KBM-7 (cell line): ENCODE measurements around the gene SPG7.

Experiments
- DNase-seq: peaks from one replicate; pipeline ENCODE4 v3.0.0-alpha.2; 2015
- in situ Hi-C: fragments of 300-500 bp; cut with MboI; formaldehyde crosslinking; loops from 2 replicates; pipeline ENCODE4 v1.14.3; 2020; ENCODE audit warnings: low sequenced_read_pairs, low pct_unique_long_range_greater_than_20kb, mixed read lengths

Gene SPG7

GRCh38 chr16:89540557-89540956, 32.4 kb downstream of the SPG7 start:
- in situ Hi-C loops, result no loop called here
- DNase-seq, result no peak

GRCh38 chr16:89541792-89542191, 33.6 kb downstream of the SPG7 start:
- in situ Hi-C loops, result no loop called here
- DNase-seq, result no peak

GRCh38 chr16:89544113-89544512, 35.9 kb downstream of the SPG7 start:
- in situ Hi-C loops, result no loop called here
- DNase-seq, result no peak

- no peak for DNase-seq
- in situ Hi-C loops, result no loop called here
Measured at GRCh38 chr16:89544713-89545043, 36.5 kb downstream of the SPG7 start.

GRCh38 chr16:89545044-89545830, 37.0 kb downstream of the SPG7 start:
- in situ Hi-C loops, result no loop called here

GRCh38 chr16:89545831-89546574, 37.8 kb downstream of the SPG7 start:
- in situ Hi-C loops, result no loop called here
- no peak for DNase-seq

More at GRCh38 chr16:89545044-89545830, 37.0 kb downstream of the SPG7 start:
- no peak for DNase-seq

- DNase-seq, result no peak
- in situ Hi-C loops, result no loop called here
Measured at GRCh38 chr16:89546781-89547180, 38.6 kb downstream of the SPG7 start.

- DNase-seq, result no peak
- in situ Hi-C loops, result no loop called here
Measured at GRCh38 chr16:89547291-89547690, 39.1 kb downstream of the SPG7 start.

- no peak for DNase-seq
- in situ Hi-C loops, result no loop called here
Measured at GRCh38 chr16:89547860-89548259, 39.7 kb downstream of the SPG7 start.

GRCh38 chr16:89548344-89549006, 40.3 kb downstream of the SPG7 start:
- in situ Hi-C loops, result no loop called here
- DNase-seq, result no peak

- no peak for DNase-seq
- in situ Hi-C loops, result no loop called here
Measured at GRCh38 chr16:89549007-89549700, 41.0 kb downstream of the SPG7 start.

- in situ Hi-C loops, result no loop called here
Measured at GRCh38 chr16:89550421-89551007, 42.3 kb downstream of the SPG7 start.

GRCh38 chr16:89552329-89552728, 44.1 kb downstream of the SPG7 start:
- no peak for DNase-seq
- in situ Hi-C loops, result no loop called here

More at GRCh38 chr16:89550421-89551007, 42.3 kb downstream of the SPG7 start:
- no peak for DNase-seq

- no peak for DNase-seq
- in situ Hi-C loops, result no loop called here
Measured at GRCh38 chr16:89552913-89553312, 44.7 kb downstream of the SPG7 start.

- in situ Hi-C loops, result no loop called here
- DNase-seq, result no peak
Measured at GRCh38 chr16:89553733-89554132, 45.5 kb downstream of the SPG7 start.

- DNase-seq, result no peak
Measured at GRCh38 chr16:89554343-89554742, 46.1 kb downstream of the SPG7 start.

GRCh38 chr16:89555265-89555664, 47.1 kb downstream of the SPG7 start:
- no peak for DNase-seq
- in situ Hi-C loops, result no loop called here

More at GRCh38 chr16:89554343-89554742, 46.1 kb downstream of the SPG7 start:
- in situ Hi-C loops, result no loop called here

GRCh38 chr16:89555780-89556179, 47.6 kb downstream of the SPG7 start:
- in situ Hi-C loops, result no loop called here
- no peak for DNase-seq
